Mammary epithelial cell (primary cell): ENCODE results near the gene RBP5.

Experiments used
- EZH2 ChIP-seq: IDR thresholded peaks from 2 replicates; pipeline ENCODE4 v1.6.1; 2012; ENCODE audit warnings: low read length, inconsistent platforms, borderline replicate concordance
- TF ChIP-seq, protein P1 (sequence below), 2 donors: IDR thresholded peaks in 1 of 2; conservative IDR thresholded peaks in 1 of 2; 2 replicates each; pipeline ENCODE4 v1.5.1; 2011 to 2012; ENCODE audit warnings: inconsistent platforms in 2 of 2, low read length in 2 of 2, mild to moderate bottlenecking in 2 of 2, control low read depth in 1 of 2, low read depth in 1 of 2; ENCODE audit not compliant: insufficient read depth in 1 of 2; ENCODE audit errors: extremely low read depth in 1 of 2

DNA sequence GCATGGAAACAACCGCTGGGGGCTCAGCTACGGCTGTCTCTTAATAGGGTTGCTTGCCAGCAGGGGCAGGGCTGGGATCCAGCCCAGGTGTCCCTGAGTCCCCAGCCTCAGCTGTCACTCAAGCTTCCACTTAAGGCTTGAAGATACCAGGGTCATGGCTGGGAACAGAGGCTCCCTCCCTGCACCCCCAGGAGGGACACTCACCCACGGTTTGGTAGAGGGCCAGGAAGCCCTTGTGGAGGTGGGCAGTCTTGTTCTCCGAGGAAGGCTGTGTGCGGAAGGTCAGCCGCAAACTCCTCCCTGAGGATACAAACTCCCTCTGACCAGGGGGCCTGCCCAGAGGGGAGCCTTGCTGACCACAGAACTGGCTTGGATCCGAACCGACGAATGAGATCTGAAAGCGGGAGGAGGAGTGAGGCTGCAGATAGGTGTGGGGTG is 27.0 kb downstream of the RBP5 start:
- TF ChIP-seq, protein P1, sequence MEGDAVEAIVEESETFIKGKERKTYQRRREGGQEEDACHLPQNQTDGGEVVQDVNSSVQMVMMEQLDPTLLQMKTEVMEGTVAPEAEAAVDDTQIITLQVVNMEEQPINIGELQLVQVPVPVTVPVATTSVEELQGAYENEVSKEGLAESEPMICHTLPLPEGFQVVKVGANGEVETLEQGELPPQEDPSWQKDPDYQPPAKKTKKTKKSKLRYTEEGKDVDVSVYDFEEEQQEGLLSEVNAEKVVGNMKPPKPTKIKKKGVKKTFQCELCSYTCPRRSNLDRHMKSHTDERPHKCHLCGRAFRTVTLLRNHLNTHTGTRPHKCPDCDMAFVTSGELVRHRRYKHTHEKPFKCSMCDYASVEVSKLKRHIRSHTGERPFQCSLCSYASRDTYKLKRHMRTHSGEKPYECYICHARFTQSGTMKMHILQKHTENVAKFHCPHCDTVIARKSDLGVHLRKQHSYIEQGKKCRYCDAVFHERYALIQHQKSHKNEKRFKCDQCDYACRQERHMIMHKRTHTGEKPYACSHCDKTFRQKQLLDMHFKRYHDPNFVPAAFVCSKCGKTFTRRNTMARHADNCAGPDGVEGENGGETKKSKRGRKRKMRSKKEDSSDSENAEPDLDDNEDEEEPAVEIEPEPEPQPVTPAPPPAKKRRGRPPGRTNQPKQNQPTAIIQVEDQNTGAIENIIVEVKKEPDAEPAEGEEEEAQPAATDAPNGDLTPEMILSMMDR (conservative IDR thresholded peaks at IDR 0.05 in 1 of 2, IDR thresholded peaks at IDR 0.05 in 1 of 2; ENCODE audit: extremely low read depth in 1 of 2, insufficient read depth in 1 of 2, low read depth in 1 of 2, low read length in 2 of 2) = no peak
- TF ChIP-seq EZH2 = no peak
